ENCODE results near the gene NAA15. TPM values are rescaled to one million over a fixed set of nuclear protein-coding genes. Genes with fewer than 3 reads are reported as not detected.

Gene NAA15
- total RNA-seq, 4 donors from 2014 or later = 30.0 to 42.3 (median 33.2) TPM

DNA sequence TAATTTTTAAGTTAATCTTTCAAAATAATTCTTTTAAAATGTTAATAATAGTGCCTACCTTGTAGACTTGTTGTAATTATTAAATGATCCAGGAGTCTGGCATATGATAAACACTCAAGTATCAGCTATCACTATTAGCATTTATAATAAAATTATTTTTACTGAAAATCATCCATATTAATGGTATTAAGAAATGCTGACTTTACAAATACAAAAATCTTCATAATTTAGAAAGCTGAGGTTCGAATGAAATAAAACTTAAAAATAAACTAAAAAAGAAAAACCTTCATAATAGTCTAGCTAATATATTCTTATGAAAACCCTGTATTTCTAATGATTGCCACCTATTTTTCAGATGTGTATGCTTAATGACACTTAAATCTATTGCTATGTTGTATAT is 26.5 kb upstream of the NAA15 start:
- WGBS, 2 donors = 94 to 95% methylated on average over 1 of the region's 1 CpG
- no peak for DNase-seq (ENCODE audit: low spot score in 2 of 2)
- peaks cover 0 to 25% of the 10 kb centered on the region in 2 donors for H3K27me3 ChIP-seq
- no peaks in the 10 kb centered on the region for H3K36me3 ChIP-seq
- H3K9me3 ChIP-seq = no peaks in the 10 kb centered on the region
- H3K27ac ChIP-seq = no peak overlapping the region
- H3K4me3 ChIP-seq = no peak overlapping the region
- TF ChIP-seq, protein P1, sequence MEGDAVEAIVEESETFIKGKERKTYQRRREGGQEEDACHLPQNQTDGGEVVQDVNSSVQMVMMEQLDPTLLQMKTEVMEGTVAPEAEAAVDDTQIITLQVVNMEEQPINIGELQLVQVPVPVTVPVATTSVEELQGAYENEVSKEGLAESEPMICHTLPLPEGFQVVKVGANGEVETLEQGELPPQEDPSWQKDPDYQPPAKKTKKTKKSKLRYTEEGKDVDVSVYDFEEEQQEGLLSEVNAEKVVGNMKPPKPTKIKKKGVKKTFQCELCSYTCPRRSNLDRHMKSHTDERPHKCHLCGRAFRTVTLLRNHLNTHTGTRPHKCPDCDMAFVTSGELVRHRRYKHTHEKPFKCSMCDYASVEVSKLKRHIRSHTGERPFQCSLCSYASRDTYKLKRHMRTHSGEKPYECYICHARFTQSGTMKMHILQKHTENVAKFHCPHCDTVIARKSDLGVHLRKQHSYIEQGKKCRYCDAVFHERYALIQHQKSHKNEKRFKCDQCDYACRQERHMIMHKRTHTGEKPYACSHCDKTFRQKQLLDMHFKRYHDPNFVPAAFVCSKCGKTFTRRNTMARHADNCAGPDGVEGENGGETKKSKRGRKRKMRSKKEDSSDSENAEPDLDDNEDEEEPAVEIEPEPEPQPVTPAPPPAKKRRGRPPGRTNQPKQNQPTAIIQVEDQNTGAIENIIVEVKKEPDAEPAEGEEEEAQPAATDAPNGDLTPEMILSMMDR (IDR thresholded peaks at IDR 0.05) = no peak
- TF ChIP-seq POLR2A (IDR thresholded peaks at IDR 0.05) (no peak), EP300 (IDR thresholded peaks at IDR 0.05) (no peak)
- peaks cover 0 to 10% (median 0%) of the 10 kb centered on the region in 4 donors for H3K4me1 ChIP-seq

DNA sequence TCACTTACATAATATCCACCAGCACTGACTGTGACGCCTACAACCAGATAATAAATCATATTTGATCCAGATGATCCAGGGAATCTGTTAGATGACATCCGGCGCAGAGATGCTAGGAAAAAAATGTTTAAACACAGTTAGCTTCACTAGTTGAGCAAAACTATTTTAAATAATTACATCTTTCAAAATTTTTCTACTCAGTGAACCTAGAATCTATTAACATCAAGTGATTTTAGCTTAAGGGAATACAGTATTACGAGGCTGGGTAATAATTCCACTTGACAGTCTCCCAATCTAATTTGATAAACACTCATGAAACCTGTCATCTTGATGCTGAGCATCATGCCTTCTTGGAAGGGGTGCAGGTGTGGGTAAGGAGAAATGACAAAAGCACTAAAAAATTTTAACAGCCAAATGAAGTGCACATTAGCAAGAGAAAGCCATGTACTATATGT is 26.0 kb upstream of the NAA15 start:
- DNase-seq (ENCODE audit: low spot score in 2 of 2) = no peak
- no peak overlapping the region for H3K4me3 ChIP-seq
- no peaks in the 10 kb centered on the region for H3K36me3 ChIP-seq
- TF ChIP-seq, protein P1 (IDR thresholded peaks at IDR 0.05) = no peak
- TF ChIP-seq EP300 (IDR thresholded peaks at IDR 0.05) (no peak), POLR2A (IDR thresholded peaks at IDR 0.05) (no peak)
- peaks cover 0 to 15% (median 0%) of the 10 kb centered on the region in 4 donors for H3K4me1 ChIP-seq
- no peaks in the 10 kb centered on the region for H3K9me3 ChIP-seq
- no peak overlapping the region for H3K27ac ChIP-seq
- WGBS, 2 donors = 93 to 97% methylated on average over 4 of the region's 4 CpGs
- H3K27me3 ChIP-seq = peaks cover 0 to 25% of the 10 kb centered on the region in 2 donors

DNA sequence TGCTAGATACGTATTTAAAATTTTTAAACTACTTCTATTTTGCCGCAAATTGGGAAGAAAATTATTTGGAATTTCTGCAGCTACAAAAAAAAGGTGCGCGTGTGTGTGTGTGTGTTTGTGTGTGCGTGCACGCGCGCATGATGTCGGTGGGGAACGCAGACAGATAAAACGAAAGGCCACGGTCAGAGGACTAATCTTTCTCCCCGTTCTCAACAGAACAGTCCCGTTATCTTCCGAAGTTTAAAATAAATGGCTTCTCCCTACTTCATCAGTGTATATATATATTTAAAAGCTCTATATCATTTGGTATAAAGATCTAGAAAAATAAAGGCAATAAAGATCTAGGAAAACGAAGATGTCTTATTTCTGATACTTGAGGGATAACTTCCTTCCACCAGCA is 22.8 kb upstream of the NAA15 start:
- Histone ChIP-seq H3K36me3 (no peaks in the 10 kb centered on the region), H3K27me3 (peaks cover 0 to 25% of the 10 kb centered on the region in 2 donors), H3K4me1 (peaks cover 0 to 16% (median 0%) of the 10 kb centered on the region in 4 donors), H3K27ac (no peak overlapping the region), H3K9me3 (no peaks in the 10 kb centered on the region), H3K4me3 (no peak overlapping the region)
- 81 to 82% methylated on average over 16 of the region's 16 CpGs for WGBS, 2 donors
- DNase-seq (ENCODE audit: low spot score in 2 of 2) = no peak
- TF ChIP-seq EP300 (IDR thresholded peaks at IDR 0.05) (no peak), POLR2A (IDR thresholded peaks at IDR 0.05) (no peak)
- TF ChIP-seq, protein P1 (IDR thresholded peaks at IDR 0.05) = no peak

DNA sequence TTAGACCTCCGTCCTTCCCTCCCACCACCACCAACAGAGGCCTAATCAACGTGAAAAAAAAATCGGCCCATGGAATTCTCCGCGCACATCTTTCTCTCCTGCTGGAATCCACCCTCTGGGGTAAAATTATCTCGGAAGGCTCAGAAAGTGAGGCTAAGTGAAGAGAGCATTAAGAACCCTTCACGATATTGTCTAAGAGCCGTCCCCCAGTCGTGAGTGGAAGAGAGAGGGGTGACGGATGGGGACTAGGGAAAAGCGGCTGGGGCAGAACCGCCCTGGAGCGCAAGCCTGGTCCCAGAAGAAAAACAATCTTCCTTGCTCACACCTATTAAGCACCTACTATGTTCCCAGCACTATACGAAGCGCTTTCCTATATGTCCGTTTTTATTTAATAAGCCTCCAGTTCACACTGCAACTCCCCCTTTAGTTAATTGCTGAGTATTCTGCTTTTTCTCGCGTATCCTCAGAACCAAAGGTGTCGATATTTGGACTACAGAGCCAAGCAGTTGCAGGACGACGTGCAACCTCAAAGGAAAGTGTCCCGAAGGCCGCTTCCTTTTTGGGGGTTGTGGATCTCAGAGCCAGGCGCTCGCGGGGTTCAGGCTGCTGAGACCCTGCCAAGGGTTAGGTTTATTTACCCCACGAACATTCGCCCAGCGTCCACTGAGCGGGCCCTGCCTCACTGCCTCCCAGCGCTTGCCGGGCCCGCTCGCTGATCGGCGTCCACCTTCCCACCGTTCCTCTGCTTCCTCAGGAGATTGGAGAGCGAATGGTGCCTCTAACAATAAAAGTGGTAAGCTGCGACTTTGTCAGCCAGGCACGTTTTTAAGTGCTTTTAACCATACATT is 22.2 kb upstream of the NAA15 start:
- H3K27ac ChIP-seq = no peak overlapping the region
- TF ChIP-seq POLR2A (IDR thresholded peaks at IDR 0.05) (no peak), EP300 (IDR thresholded peaks at IDR 0.05) (no peak)
- TF ChIP-seq, protein P1 (IDR thresholded peaks at IDR 0.05) = no peak
- WGBS, 2 donors = 19 to 26% methylated on average over 39 to 40 of the region's 40 CpGs
- no peak for DNase-seq (ENCODE audit: low spot score in 2 of 2)
- H3K4me1 ChIP-seq = peaks cover 0 to 16% (median 0%) of the 10 kb centered on the region in 4 donors
- H3K36me3 ChIP-seq = peaks cover 0 to 4% (median 0%) of the 10 kb centered on the region in 3 donors
- H3K27me3 ChIP-seq = peaks cover 0 to 25% of the 10 kb centered on the region in 2 donors
- peak overlapping the region; percentile 28 to 55 (median 38) for H3K4me3 ChIP-seq
- H3K9me3 ChIP-seq = no peaks in the 10 kb centered on the region

Measured in tibial nerve (tissue), 4 donors.